HFFc6 (cell line): ENCODE measurements around the gene TP63. TPM values are rescaled to one million over a fixed set of nuclear protein-coding genes. Genes with fewer than 3 reads are reported as not detected.

ENCODE experiments used
- DNase-seq: peaks from one replicate; pipeline ENCODE4 v3.0.0-alpha.2; 2018
- H3K27ac Mint-ChIP-seq: 2 replicates; pipeline ENCODE4 v1.8.0; 2020; ENCODE audit warnings: mild to moderate bottlenecking, mixed read lengths
- H3K27me3 Mint-ChIP-seq: 2 replicates; pipeline ENCODE4 v1.8.0; 2021; ENCODE audit warnings: mild to moderate bottlenecking, moderate library complexity, mixed read lengths; ENCODE audit not compliant: insufficient read depth
- H3K36me3 Mint-ChIP-seq: 2 replicates; pipeline ENCODE4 v1.8.0; 2021; ENCODE audit warnings: low read depth, mixed read lengths
- H3K4me1 Mint-ChIP-seq: 2 replicates; pipeline ENCODE4 v1.8.0; 2020; ENCODE audit warnings: low read depth, mixed read lengths
- H3K4me3 Mint-ChIP-seq: 2 replicates; pipeline ENCODE4 v1.8.0; 2020; ENCODE audit warnings: mild to moderate bottlenecking, moderate library complexity, mixed read lengths
- H3K9me3 Mint-ChIP-seq: 2 replicates; pipeline ENCODE4 v1.8.0; 2020; ENCODE audit warnings: mild to moderate bottlenecking, mixed read lengths
- total RNA-seq, 6 experiments: library from RNA; stranded (reverse); fragmentation: NEBNext Ultra II Directional; extraction: Animal tissue kit (Norgen Biotek cat#: 25700); gene quantifications; 2 replicates in 1 of 6; 3 replicates in 5 of 6; pipeline ENCODE4 v1.2.3, GENCODE V29; 2021
- TF ChIP-seq, protein P1 (sequence below): fragments of 200-600 bp; sonication (generic); IDR thresholded peaks from 2 replicates; pipeline ENCODE4 v1.5.0; 2021; ENCODE audit warnings: antibody characterized with exemption, mild to moderate bottlenecking

The TP63 gene
- total RNA-seq, 6 experiments from 2014 or later: not detected

- TF ChIP-seq, protein P1, sequence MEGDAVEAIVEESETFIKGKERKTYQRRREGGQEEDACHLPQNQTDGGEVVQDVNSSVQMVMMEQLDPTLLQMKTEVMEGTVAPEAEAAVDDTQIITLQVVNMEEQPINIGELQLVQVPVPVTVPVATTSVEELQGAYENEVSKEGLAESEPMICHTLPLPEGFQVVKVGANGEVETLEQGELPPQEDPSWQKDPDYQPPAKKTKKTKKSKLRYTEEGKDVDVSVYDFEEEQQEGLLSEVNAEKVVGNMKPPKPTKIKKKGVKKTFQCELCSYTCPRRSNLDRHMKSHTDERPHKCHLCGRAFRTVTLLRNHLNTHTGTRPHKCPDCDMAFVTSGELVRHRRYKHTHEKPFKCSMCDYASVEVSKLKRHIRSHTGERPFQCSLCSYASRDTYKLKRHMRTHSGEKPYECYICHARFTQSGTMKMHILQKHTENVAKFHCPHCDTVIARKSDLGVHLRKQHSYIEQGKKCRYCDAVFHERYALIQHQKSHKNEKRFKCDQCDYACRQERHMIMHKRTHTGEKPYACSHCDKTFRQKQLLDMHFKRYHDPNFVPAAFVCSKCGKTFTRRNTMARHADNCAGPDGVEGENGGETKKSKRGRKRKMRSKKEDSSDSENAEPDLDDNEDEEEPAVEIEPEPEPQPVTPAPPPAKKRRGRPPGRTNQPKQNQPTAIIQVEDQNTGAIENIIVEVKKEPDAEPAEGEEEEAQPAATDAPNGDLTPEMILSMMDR: no peak
- no peak overlapping the region for H3K4me3 Mint-ChIP-seq
These were observed 105.9 kb downstream of the TP63 start for GRCh38 chr3:189737071-189737470.

GRCh38 chr3:189737619-189738018 is 106.4 kb downstream of the TP63 start:
- H3K4me3 Mint-ChIP-seq: no peak overlapping the region
- H3K27me3 Mint-ChIP-seq: no peaks in the 10 kb centered on the region
- no peaks in the 10 kb centered on the region for H3K4me1 Mint-ChIP-seq
- TF ChIP-seq, protein P1: no peak
- H3K27ac Mint-ChIP-seq: no peak overlapping the region
- H3K36me3 Mint-ChIP-seq: no peaks in the 10 kb centered on the region
- no peak for DNase-seq
- no peaks in the 10 kb centered on the region; the same call in 1 of the 2 replicates for H3K9me3 Mint-ChIP-seq

More at GRCh38 chr3:189737071-189737470, 105.9 kb downstream of the TP63 start:
- Mint-ChIP-seq H3K9me3 (no peaks in the 10 kb centered on the region; the same call in 1 of the 2 replicates), H3K4me1 (no peaks in the 10 kb centered on the region), H3K36me3 (no peaks in the 10 kb centered on the region), H3K27me3 (no peaks in the 10 kb centered on the region), H3K27ac (no peak overlapping the region)
- DNase-seq: no peak

GRCh38 chr3:189739378-189739777 is 108.2 kb downstream of the TP63 start:
- Mint-ChIP-seq H3K9me3 (peaks cover 10% of the 10 kb centered on the region), H3K27ac (no peak overlapping the region), H3K4me1 (no peaks in the 10 kb centered on the region), H3K4me3 (no peak overlapping the region), H3K36me3 (no peaks in the 10 kb centered on the region), H3K27me3 (no peaks in the 10 kb centered on the region)
- DNase-seq: no peak
- TF ChIP-seq, protein P1: no peak

DNA sequence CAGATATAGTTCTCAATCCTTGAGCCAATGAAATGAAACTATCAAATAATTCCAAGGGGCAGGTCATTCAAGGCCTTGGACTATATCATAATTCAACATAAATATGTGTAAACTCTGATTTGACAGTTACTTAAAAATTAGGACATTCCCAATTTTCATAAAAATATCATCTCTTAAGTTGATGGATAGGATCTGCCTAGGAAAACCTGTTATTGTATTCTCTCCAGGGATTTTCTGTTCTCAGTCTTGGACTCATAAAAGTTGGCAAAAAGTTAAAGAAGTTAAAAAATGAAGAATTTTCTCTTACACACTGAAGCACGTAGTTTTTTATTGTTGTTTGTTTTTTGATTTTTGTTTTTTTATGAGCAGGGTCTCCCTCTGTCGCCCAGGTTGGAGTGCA is 109.0 kb downstream of the TP63 start:
- H3K9me3 Mint-ChIP-seq: peaks cover 18% of the 10 kb centered on the region
- H3K27ac Mint-ChIP-seq: no peak overlapping the region
- DNase-seq: no peak
- no peaks in the 10 kb centered on the region for H3K4me1 Mint-ChIP-seq
- peaks cover 6% of the 10 kb centered on the region; the same call in 1 of the 2 replicates for H3K36me3 Mint-ChIP-seq
- TF ChIP-seq, protein P1: no peak
- no peaks in the 10 kb centered on the region for H3K27me3 Mint-ChIP-seq
- no peak overlapping the region for H3K4me3 Mint-ChIP-seq

- H3K27ac Mint-ChIP-seq: no peak overlapping the region
- H3K4me3 Mint-ChIP-seq: no peak overlapping the region
- peaks cover 28% of the 10 kb centered on the region for H3K9me3 Mint-ChIP-seq
- H3K36me3 Mint-ChIP-seq: peaks cover 6% of the 10 kb centered on the region; the same call in 1 of the 2 replicates
- DNase-seq: no peak
- H3K4me1 Mint-ChIP-seq: no peaks in the 10 kb centered on the region
- TF ChIP-seq, protein P1: no peak
- no peaks in the 10 kb centered on the region for H3K27me3 Mint-ChIP-seq
These were observed 113.0 kb downstream of the TP63 start for GRCh38 chr3:189744235-189744634.

- H3K9me3 Mint-ChIP-seq: peaks cover 28% of the 10 kb centered on the region
- no peaks in the 10 kb centered on the region for H3K4me1 Mint-ChIP-seq
- TF ChIP-seq, protein P1: no peak
- no peak overlapping the region for H3K27ac Mint-ChIP-seq
- DNase-seq: no peak
- H3K4me3 Mint-ChIP-seq: no peak overlapping the region
- peaks cover 6% of the 10 kb centered on the region; the same call in 1 of the 2 replicates for H3K36me3 Mint-ChIP-seq
- no peaks in the 10 kb centered on the region; the same call in 1 of the 2 replicates for H3K27me3 Mint-ChIP-seq
These were observed 114.4 kb downstream of the TP63 start for GRCh38 chr3:189745622-189746021.
